ENCODE results near the gene FARP1. TPM values are rescaled to one million over a fixed set of nuclear protein-coding genes. Genes with fewer than 3 reads are reported as not detected.

The FARP1 gene
- total and polyA plus RNA-seq, 2 of the 8 experiments (the other 6 are each of a cell fraction or from before 2014, with no cell fraction given) = 24.7 to 104 TPM

DNA sequence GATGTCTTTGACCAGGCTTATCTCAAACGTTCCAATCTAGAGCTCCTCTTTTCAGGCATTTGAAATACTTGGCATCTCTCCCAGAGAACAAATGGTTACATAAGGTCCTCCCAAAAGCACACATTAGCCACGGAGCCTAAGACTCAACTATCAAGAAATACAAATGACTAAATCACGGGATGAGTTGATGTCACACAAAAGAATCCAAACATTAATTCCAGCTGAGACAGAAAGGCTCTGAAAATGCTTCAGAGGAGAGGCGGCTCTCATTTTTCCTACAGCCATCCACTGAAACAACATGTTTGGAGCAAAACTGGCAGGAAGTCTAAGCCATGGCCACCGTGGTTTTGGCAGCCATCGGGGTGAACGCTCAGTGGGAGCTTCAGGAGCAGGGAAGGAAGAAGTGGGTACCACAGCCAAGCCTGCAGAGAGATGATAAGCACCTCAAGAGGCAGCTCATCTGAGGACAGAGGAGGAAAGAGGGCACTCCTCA lies 311.5 kb downstream of the FARP1 start:
- H2BK120ac ChIP-seq (replicated peaks; ENCODE audit: low read depth, low read length) = no peak overlapping the region
- ChIA-PET CTCF (ENCODE audit: partially characterized antibody) (interaction anchor here (1.0 to 6.2 kb wide), 6 partner anchors 9 to 366 kb away, joined by 3 to 49 read pairs (median 4); no protein-coding TSS in a partner anchor), POLR2A (ENCODE audit: partially characterized antibody) (interaction anchor here (0.8 kb wide), 1 partner anchor 22 kb away, joined by 3 read pairs; no protein-coding TSS in a partner anchor)
- no peak overlapping the region for H3K14ac ChIP-seq (ENCODE audit: insufficient read length)
- no peaks in the 10 kb centered on the region for H3K23me2 ChIP-seq (ENCODE audit: low read depth, low read length)
- H2BK5ac ChIP-seq (ENCODE audit: low read depth, low read length) = no peak overlapping the region
- peaks cover 6 to 64% (median 20%) of the 10 kb centered on the region in 4 experiments; a peak in 7 of 8 replicates for H3K36me3 ChIP-seq (ENCODE audit: control insufficient read depth in 2 of 4, insufficient read depth in 4 of 4, low read length in 3 of 4)
- H4K20me1 ChIP-seq (replicated peaks in 1 of 2; ENCODE audit: control insufficient read depth in 1 of 2, insufficient read depth in 2 of 2, low read length in 2 of 2) = peaks cover 5 to 13% of the 10 kb centered on the region in 2 experiments
- peaks cover 1% of the 10 kb centered on the region; the same call in 1 of the 2 replicates for H3K79me1 ChIP-seq (ENCODE audit: low read depth, low read length)
- no peak overlapping the region for H2AK5ac ChIP-seq (ENCODE audit: low read depth, low read length)
- no peak overlapping the region for H4K91ac ChIP-seq (replicated peaks; ENCODE audit: insufficient read length, low read length)
- no peak for FAIRE-seq
- H3K4me1 ChIP-seq (replicated peaks in 1 of 4; ENCODE audit: control insufficient read depth in 3 of 4, insufficient read depth in 4 of 4, low read length in 3 of 4) = peaks cover 7 to 15% (median 9%) of the 10 kb centered on the region in 4 experiments
- H3K9me3 ChIP-seq (ENCODE audit: insufficient read depth in 2 of 2, low read depth in 1 of 2, low read length in 1 of 2) = no peaks in the 10 kb centered on the region
- no peak overlapping the region for H2BK12ac ChIP-seq (ENCODE audit: low read depth, low read length)
- no peak overlapping the region for H3K4ac ChIP-seq (replicated peaks; ENCODE audit: insufficient read length, low read depth, low read length)
- H3K9ac ChIP-seq (replicated peaks in 1 of 4; ENCODE audit: extremely low read depth in 1 of 4, low read depth in 3 of 4, low read length in 3 of 4) = no peak overlapping the region
- no peak overlapping the region for H2BK15ac ChIP-seq (ENCODE audit: low read length)
- H3K4me2 ChIP-seq (ENCODE audit: insufficient read depth in 1 of 2, low read depth in 2 of 2, low read length in 2 of 2) = no peak overlapping the region
- no peak overlapping the region for H2BK20ac ChIP-seq (ENCODE audit: low read length)
- DNase-seq (ENCODE audit: low read depth in 1 of 2, low spot score in 2 of 2) = no peak
- no peaks in the 10 kb centered on the region for H3K79me2 ChIP-seq (ENCODE audit: control insufficient read depth in 1 of 2, insufficient read depth in 2 of 2, low read length in 2 of 2)
- TF ChIP-seq RBBP5 (IDR thresholded peaks at IDR 0.05; ENCODE audit: borderline replicate concordance, low read depth, low read length) = no peak
- TF ChIP-seq POLR2AphosphoS5 (IDR thresholded peaks at IDR 0.05; ENCODE audit: low read depth, low read length) = no peak
- TF ChIP-seq GTF2F1 (IDR thresholded peaks at IDR 0.05; ENCODE audit: borderline replicate concordance, low read depth, low read length) = no peak
- TF ChIP-seq HDAC2 (IDR thresholded peaks at IDR 0.05; ENCODE audit: borderline replicate concordance in 1 of 2, low read depth in 2 of 2, low read length in 2 of 2) = no peak
- TF ChIP-seq YY1 (IDR thresholded peaks at IDR 0.05; ENCODE audit: low read depth, low read length) = no peak
- no peak overlapping the region for H3K56ac ChIP-seq (replicated peaks; ENCODE audit: insufficient read length, low read depth, low read length)
- H3K27me3 ChIP-seq (replicated peaks in 1 of 4; ENCODE audit: control insufficient read depth in 3 of 4, extremely low read depth in 1 of 4, insufficient read depth in 3 of 4, low read length in 3 of 4) = no peaks in the 10 kb centered on the region
- no peak overlapping the region for H3K18ac ChIP-seq (ENCODE audit: extremely low read depth, low read length)
- no peak overlapping the region; the same call in 1 of the 2 replicates for H4K8ac ChIP-seq (ENCODE audit: extremely low read depth, insufficient read depth, low read length)
- 88% methylated on average over 7 of the region's 7 CpGs; no CpG with 5 or more reads in 1 of the 2 experiments for WGBS, 2 experiments (ENCODE audit: extremely low coverage in 1 of 2, insufficient coverage in 1 of 2, insufficient read length in 1 of 2, insufficient replicate concordance in 2 of 2, low coverage in 1 of 2, low lambda C conversion rate in 2 of 2, missing lambda C conversion rate in 1 of 2)
- no peak overlapping the region for H3K4me3 ChIP-seq (ENCODE audit: extremely low read depth in 1 of 4, insufficient read depth in 2 of 4, low read depth in 3 of 4, low read length in 4 of 4)
- no peak overlapping the region for H4K5ac ChIP-seq (ENCODE audit: insufficient read length, low read depth, low read length)
- H3K23ac ChIP-seq (ENCODE audit: insufficient read length) = no peak overlapping the region
- no peak overlapping the region for H2AFZ ChIP-seq (ENCODE audit: low read length)
- no peak overlapping the region for H3K27ac ChIP-seq (ENCODE audit: low read depth, low read length)

Measured in H1 (cell line).